GM12878 (cell line): ENCODE results near the gene SCLY. TPM values are rescaled to one million over a fixed set of nuclear protein-coding genes. Genes with fewer than 3 reads are reported as not detected.

ENCODE experiments used
- ATAC-seq: fragments of 200-7000 bp; cut with Tn5 transposase; 3 replicates; pipeline ENCODE4 v1.9.1; 2020; ENCODE audit warnings: mild to moderate bottlenecking, moderate library complexity
- BruUV-seq: library from RNA; stranded (reverse); fragments of 400-500 nt; replicated peaks from 2 replicates; lab custom pipeline; 2021; lab: Mats Ljungman, UMichigan
- CTCF ChIA-PET: fragments of 300-600 bp; sonication (Branson Sonifier 250); formaldehyde crosslinking; extraction: SDS; loops from one replicate; lab custom pipeline; 2021; ENCODE audit warnings: inconsistent platforms; lab: Yijun Ruan, JAX
- POLR2A ChIA-PET: fragments of 350-600 bp; formaldehyde crosslinking; extraction: SDS; loops from one replicate; lab custom pipeline; 2021; ENCODE audit warnings: inconsistent platforms; lab: Charles Lee
- RAD21 ChIA-PET: fragments of 300-600 bp; sonication (Branson Sonifier 250); formaldehyde crosslinking; loops from one replicate; lab custom pipeline; 2023; ENCODE audit warnings: antibody characterized with exemption; ENCODE audit not compliant: unreplicated experiment; lab: Charles Lee
- SMC1A ChIA-PET: fragments of 300-600 bp; sonication (Branson Sonifier 250); formaldehyde crosslinking; loops from one replicate; lab custom pipeline; 2023; ENCODE audit not compliant: unreplicated experiment, uncharacterized antibody; lab: Charles Lee
- DNase-seq: peaks from one replicate; pipeline ENCODE4 v3.0.0-alpha.2; 2011; ENCODE audit warnings: low read depth, low spot score
- FAIRE-seq: peaks from 3 replicates; lab custom pipeline; 2011; peaks lifted over from hg19 to GRCh38; lab: Jason Lieb, UNC
- H2AFZ ChIP-seq: 2 replicates; pipeline ENCODE4 v1.6.0; 2011; ENCODE audit warnings: low read depth, low read length, control low read depth; ENCODE audit not compliant: control insufficient read depth
- H3K27ac ChIP-seq: 2 replicates; pipeline ENCODE4 v1.5.1; 2011; ENCODE audit warnings: control low read depth; ENCODE audit not compliant: control insufficient read depth, insufficient read depth
- H3K27me3 ChIP-seq, 2 experiments: replicated peaks in 1 of 2; 2 replicates each; pipeline versions ENCODE4 v1.6.0 to v1.6.1; 2011; ENCODE audit warnings: low read length in 1 of 2; ENCODE audit not compliant: control insufficient read depth in 2 of 2, insufficient read depth in 2 of 2
- H3K36me3 ChIP-seq, 2 experiments: 2 replicates each; pipeline ENCODE4 v1.5.1; 2011; ENCODE audit warnings: low read length in 1 of 2; ENCODE audit not compliant: control insufficient read depth in 2 of 2, insufficient read depth in 2 of 2
- H3K4me1 ChIP-seq: 2 replicates; pipeline ENCODE4 v1.6.1; 2011; ENCODE audit warnings: mild to moderate bottlenecking, low read length, moderate library complexity, mixed read lengths; ENCODE audit not compliant: control insufficient read depth, insufficient read depth
- H3K4me2 ChIP-seq: 2 replicates; pipeline ENCODE4 v1.6.0; 2011; ENCODE audit warnings: control low read depth; ENCODE audit not compliant: control insufficient read depth, insufficient read depth
- H3K4me3 ChIP-seq: fragments of 200-600 bp; sonication (generic); 2 replicates; pipeline ENCODE4 v1.5.1; 2016
- H3K79me2 ChIP-seq: 2 replicates; pipeline ENCODE4 v1.6.0; 2011; ENCODE audit warnings: low read length; ENCODE audit not compliant: control insufficient read depth, insufficient read depth
- H3K9ac ChIP-seq: 2 replicates; pipeline ENCODE4 v1.8.0; 2011; ENCODE audit warnings: low read length, control low read depth, mixed read lengths; ENCODE audit not compliant: control insufficient read depth, insufficient read depth
- H3K9me3 ChIP-seq: replicated peaks from 3 replicates; pipeline ENCODE4 v1.5.1; 2011; ENCODE audit warnings: mild to moderate bottlenecking, low read length; ENCODE audit not compliant: control insufficient read depth, insufficient read depth
- H4K20me1 ChIP-seq: 2 replicates; pipeline ENCODE4 v1.6.0; 2011; ENCODE audit not compliant: control insufficient read depth, insufficient read depth
- CBX3 ChIP-seq: fragments of 200-600 bp; sonication (generic); IDR thresholded peaks from 2 replicates; pipeline ENCODE4 v1.6.1; 2016; ENCODE audit warnings: low read depth, borderline replicate concordance
- HDAC2 ChIP-seq: fragments of 200-600 bp; sonication (generic); IDR thresholded peaks from 2 replicates; pipeline ENCODE4 v1.6.1; 2017
- KLF5 ChIP-seq: fragments of 450-650 bp; IDR thresholded peaks from 2 replicates; pipeline ENCODE4 v1.6.1; 2014; ENCODE audit warnings: mild to moderate bottlenecking; ENCODE audit not compliant: partially characterized antibody
- MEF2B ChIP-seq: fragments of 450-650 bp; IDR thresholded peaks from 2 replicates; pipeline ENCODE4 v1.6.1; 2018; ENCODE audit warnings: mild to moderate bottlenecking, moderate library complexity; ENCODE audit not compliant: partially characterized antibody, poor library complexity, severe bottlenecking
- NBN ChIP-seq: fragments of 450-650 bp; IDR thresholded peaks from 2 replicates; pipeline ENCODE4 v1.6.1; 2016
- NFIC ChIP-seq: IDR thresholded peaks from 2 replicates; pipeline ENCODE4 v1.6.1; 2012; ENCODE audit warnings: low read depth, mild to moderate bottlenecking, inconsistent platforms, low read length, moderate library complexity
- NRF1 ChIP-seq: conservative IDR thresholded peaks from 2 replicates; pipeline ENCODE4 v1.6.1; 2011; ENCODE audit warnings: mild to moderate bottlenecking, low read depth, low read length, improper control_type of control experiment
- PAX8 ChIP-seq: fragments of 450-650 bp; IDR thresholded peaks from 2 replicates; pipeline ENCODE4 v1.6.1; 2017; ENCODE audit warnings: mild to moderate bottlenecking, moderate library complexity
- POLR2A ChIP-seq: IDR thresholded peaks from 2 replicates; pipeline ENCODE4 v1.6.1; 2011; ENCODE audit warnings: low read depth, mild to moderate bottlenecking, low read length
- RELA ChIP-seq: fragments of 450-650 bp; IDR thresholded peaks from 2 replicates; pipeline ENCODE4 v1.8.0; 2014; ENCODE audit warnings: borderline replicate concordance; ENCODE audit not compliant: partially characterized antibody
- RUNX3 ChIP-seq: IDR thresholded peaks from 2 replicates; pipeline ENCODE4 v1.6.1; 2012; ENCODE audit warnings: low read length, inconsistent platforms
- STAT1 ChIP-seq: fragments of 450-650 bp; conservative IDR thresholded peaks from 2 replicates; pipeline ENCODE4 v1.6.1; 2014; ENCODE audit warnings: antibody characterized with exemption, mild to moderate bottlenecking
- STAT3 ChIP-seq: IDR thresholded peaks from 2 replicates; pipeline ENCODE4 v1.6.1; 2011; ENCODE audit warnings: low read depth, low read length, improper control_type of control experiment
- ZNF24 ChIP-seq: fragments of 450-650 bp; IDR thresholded peaks from 2 replicates; pipeline ENCODE4 v1.6.1; 2017; ENCODE audit warnings: antibody characterized with exemption, mild to moderate bottlenecking
- WGBS: methylation state at CpG from one replicate; pipeline ENCODE4 v1.1.6; 2016; ENCODE audit warnings: low lambda C conversion rate; ENCODE audit not compliant: insufficient replicate concordance, insufficient coverage; ENCODE audit errors: missing lambda C conversion rate; 5-methylcytosine and 5-hydroxymethylcytosine counted together
- in situ Hi-C: fragments of 300-500 bp; cut with MboI; formaldehyde crosslinking; loops from 9 replicates; pipeline ENCODE4 v1.14.3; 2018; ENCODE audit warnings: mixed read lengths
- intact Hi-C: fragments of 100-400 bp; cut with micrococcal nuclease; formaldehyde crosslinking; loops from one replicate; pipeline ENCODE4 v1.14.2; 2022; ENCODE audit not compliant: unreplicated experiment
- polyA plus RNA-seq, 11 experiments: library from polyadenylated mRNA; depleted of rRNA in 4 of 11; unstranded in 6 of 11; stranded (reverse) in 5 of 11; fragments of >200 nt; fragmentation: Nextera tagmentation in 4 of 11; fragmentation: Illumina TruSeq in 1 of 11; extraction: Ambion mirVana in 4 of 11; extraction: Trizol in 1 of 11; gene quantifications; 1 replicate in 1 of 11; 2 replicates in 10 of 11; pipeline versions ENCODE4 v1.2.1 to v1.2.3, GENCODE V29; 2011 to 2016; ENCODE audit warnings: inconsistent platforms in 2 of 11, missing spikeins in 2 of 11, low read depth in 1 of 11
- total RNA-seq, 4 experiments: library from RNA; depleted of rRNA in 3 of 4; stranded (reverse); fragments of >200 nt in 3 of 4; fragmentation: Illumina TruSeq in 1 of 4; extraction: Trizol in 1 of 4; gene quantifications; 2 replicates each; pipeline versions ENCODE4 v1.2.1 to v1.2.3, GENCODE V29; 2013 to 2021
- TF ChIP-seq, protein P1 (sequence below): IDR thresholded peaks from 2 replicates; pipeline ENCODE4 v1.6.1; 2012; ENCODE audit warnings: improper control_type of control experiment, low read depth, low read length; ENCODE audit not compliant: insufficient replicate concordance
- TF ChIP-seq, protein P2 (sequence below): fragments of 450-650 bp; IDR thresholded peaks from 2 replicates; pipeline ENCODE4 v1.6.1; 2017; ENCODE audit warnings: mild to moderate bottlenecking

SCLY gene
- total and polyA plus RNA-seq, 10 of the 15 experiments (the other 5 are each of a cell fraction or from before 2014, with no cell fraction given) = 3.3 to 49.1 (median 32.3) TPM

DNA sequence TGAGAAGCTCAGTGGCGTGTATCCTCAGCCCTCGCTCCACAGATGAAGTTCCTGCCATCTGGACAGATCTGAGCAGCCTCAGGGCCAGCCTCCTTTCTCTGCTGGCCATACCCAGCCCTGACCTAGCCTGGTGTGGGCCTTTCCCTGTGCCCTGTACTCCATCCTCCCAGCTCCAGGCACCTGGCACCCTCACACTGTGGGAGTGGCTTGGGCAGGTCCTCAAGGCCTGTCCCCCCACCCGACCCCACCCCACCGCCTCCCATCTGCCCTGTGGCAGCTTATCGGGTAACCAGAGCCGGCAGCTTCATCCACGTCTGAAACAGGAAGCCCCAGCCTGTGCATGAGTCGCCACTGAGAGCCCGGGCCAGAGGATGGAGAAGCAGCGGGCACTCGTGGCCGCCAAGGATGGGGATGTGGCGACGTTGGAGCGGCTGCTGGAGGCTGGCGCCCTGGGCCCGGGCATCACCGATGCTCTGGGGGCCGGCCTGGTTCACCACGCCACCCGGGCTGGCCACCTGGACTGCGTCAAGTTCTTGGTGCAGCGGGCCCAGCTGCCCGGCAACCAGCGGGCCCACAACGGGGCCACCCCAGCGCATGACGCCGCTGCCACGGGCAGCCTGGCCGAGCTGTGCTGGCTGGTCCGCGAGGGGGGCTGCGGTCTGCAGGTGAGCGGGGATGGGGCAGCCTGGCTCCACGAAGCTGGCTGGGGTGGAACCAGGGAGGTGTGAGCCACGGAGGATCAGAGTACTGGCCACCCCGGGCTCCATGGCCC, 39.4 kb downstream of the SCLY start, which contains the start of gene ESPNL (continued):
- no peak for TF ChIP-seq PAX8

DNA sequence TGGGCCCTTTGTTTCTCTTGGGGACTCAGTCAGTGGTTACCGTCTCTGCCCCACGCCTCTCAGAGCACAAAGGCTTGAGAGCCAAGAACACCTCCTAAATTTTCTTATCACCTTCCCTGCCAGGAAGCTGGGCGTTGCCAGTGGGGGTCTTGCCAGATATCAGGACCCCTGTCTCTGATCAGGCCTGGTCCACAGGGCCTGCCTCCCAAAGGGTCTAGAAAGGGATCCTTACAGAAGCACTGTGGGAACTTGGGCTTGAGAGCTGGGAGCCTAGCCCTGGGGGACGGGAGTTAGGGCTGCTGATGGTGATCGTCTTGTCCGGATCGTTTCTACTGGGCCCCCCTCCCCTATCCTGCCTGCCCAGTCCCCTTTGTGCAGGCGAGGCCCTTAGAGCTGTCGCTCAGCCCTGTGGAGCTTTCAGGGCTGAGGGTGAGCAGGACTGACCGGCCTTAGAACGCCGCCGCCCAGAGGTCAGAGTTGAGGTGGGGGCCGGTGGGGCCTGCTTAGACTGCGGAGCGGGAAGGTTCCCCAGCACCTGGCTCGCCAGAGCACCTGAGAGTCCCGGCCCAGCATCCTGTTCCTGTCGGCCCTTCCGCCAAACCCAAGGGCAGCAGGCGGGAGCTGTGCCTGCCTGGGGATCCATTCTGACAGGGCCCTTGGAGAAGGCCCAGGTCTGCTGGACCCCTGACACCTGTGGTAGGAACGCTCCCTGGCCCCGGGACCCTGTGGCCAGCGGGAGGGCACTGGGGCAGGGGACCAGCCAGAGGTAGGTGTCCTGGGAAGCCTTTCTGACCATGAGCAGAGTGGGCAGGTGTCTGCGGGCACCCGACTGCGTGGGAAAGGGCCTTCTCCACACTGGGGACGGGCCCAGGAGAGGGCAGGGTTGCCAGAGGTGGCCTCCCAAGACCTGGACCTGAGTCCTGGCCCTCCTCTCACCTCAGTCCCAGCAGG, 40.3 kb downstream of the SCLY start:
- BruUV-seq = no TSS peak
- FAIRE-seq = no peak
- Histone ChIP-seq H2AFZ (no peak overlapping the region), H3K4me3 (no peak overlapping the region), H3K4me1 (peaks cover 11% of the 10 kb centered on the region), H3K27ac (no peak overlapping the region)
- POLR2A ChIA-PET = no interaction called here
- in situ Hi-C loops (no loop called here), intact Hi-C loops (no loop called here)
- ATAC-seq = no peak
- no peak for TF ChIP-seq KLF5
- TF ChIP-seq HDAC2 = no peak
- TF ChIP-seq, protein P1, sequence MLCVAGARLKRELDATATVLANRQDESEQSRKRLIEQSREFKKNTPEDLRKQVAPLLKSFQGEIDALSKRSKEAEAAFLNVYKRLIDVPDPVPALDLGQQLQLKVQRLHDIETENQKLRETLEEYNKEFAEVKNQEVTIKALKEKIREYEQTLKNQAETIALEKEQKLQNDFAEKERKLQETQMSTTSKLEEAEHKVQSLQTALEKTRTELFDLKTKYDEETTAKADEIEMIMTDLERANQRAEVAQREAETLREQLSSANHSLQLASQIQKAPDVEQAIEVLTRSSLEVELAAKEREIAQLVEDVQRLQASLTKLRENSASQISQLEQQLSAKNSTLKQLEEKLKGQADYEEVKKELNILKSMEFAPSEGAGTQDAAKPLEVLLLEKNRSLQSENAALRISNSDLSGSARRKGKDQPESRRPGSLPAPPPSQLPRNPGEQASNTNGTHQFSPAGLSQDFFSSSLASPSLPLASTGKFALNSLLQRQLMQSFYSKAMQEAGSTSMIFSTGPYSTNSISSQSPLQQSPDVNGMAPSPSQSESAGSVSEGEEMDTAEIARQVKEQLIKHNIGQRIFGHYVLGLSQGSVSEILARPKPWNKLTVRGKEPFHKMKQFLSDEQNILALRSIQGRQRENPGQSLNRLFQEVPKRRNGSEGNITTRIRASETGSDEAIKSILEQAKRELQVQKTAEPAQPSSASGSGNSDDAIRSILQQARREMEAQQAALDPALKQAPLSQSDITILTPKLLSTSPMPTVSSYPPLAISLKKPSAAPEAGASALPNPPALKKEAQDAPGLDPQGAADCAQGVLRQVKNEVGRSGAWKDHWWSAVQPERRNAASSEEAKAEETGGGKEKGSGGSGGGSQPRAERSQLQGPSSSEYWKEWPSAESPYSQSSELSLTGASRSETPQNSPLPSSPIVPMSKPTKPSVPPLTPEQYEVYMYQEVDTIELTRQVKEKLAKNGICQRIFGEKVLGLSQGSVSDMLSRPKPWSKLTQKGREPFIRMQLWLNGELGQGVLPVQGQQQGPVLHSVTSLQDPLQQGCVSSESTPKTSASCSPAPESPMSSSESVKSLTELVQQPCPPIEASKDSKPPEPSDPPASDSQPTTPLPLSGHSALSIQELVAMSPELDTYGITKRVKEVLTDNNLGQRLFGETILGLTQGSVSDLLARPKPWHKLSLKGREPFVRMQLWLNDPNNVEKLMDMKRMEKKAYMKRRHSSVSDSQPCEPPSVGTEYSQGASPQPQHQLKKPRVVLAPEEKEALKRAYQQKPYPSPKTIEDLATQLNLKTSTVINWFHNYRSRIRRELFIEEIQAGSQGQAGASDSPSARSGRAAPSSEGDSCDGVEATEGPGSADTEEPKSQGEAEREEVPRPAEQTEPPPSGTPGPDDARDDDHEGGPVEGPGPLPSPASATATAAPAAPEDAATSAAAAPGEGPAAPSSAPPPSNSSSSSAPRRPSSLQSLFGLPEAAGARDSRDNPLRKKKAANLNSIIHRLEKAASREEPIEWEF = no peak
- TF ChIP-seq, protein P2, sequence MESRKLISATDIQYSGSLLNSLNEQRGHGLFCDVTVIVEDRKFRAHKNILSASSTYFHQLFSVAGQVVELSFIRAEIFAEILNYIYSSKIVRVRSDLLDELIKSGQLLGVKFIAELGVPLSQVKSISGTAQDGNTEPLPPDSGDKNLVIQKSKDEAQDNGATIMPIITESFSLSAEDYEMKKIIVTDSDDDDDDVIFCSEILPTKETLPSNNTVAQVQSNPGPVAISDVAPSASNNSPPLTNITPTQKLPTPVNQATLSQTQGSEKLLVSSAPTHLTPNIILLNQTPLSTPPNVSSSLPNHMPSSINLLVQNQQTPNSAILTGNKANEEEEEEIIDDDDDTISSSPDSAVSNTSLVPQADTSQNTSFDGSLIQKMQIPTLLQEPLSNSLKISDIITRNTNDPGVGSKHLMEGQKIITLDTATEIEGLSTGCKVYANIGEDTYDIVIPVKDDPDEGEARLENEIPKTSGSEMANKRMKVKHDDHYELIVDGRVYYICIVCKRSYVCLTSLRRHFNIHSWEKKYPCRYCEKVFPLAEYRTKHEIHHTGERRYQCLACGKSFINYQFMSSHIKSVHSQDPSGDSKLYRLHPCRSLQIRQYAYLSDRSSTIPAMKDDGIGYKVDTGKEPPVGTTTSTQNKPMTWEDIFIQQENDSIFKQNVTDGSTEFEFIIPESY = no peak
- no peak for TF ChIP-seq NBN
- TF ChIP-seq RUNX3 = no peak
- TF ChIP-seq NRF1 = no peak
- TF ChIP-seq CBX3 = no peak
- TF ChIP-seq STAT1 = no peak
- no peak for TF ChIP-seq ZNF24
- no peak for TF ChIP-seq RELA
- TF ChIP-seq NFIC = no peak
- no peak for TF ChIP-seq MEF2B
- no peak for TF ChIP-seq STAT3
- TF ChIP-seq POLR2A = no peak
- TF ChIP-seq, all 136 proteins: peak for 0
- Histone ChIP-seq H3K9ac (no peak overlapping the region), H4K20me1 (no peaks in the 10 kb centered on the region), H3K79me2 (no peaks in the 10 kb centered on the region), H3K9me3 (no peaks in the 10 kb centered on the region), H3K4me2 (no peak overlapping the region), H3K36me3 (no peaks in the 10 kb centered on the region), H3K27me3 (no peaks in the 10 kb centered on the region)
- WGBS = 73% methylated on average over 28 of the region's 28 CpGs
- no peak for DNase-seq
- ChIA-PET SMC1A (no interaction called here), RAD21 (no interaction called here), CTCF (no interaction called here)
